HG03342 (cell line): ENCODE data around the gene TMEM132A.
A peak's percentile ranks its signal among the peaks of the same experiment; 100 is the strongest.
"Not testable (repeated sequence)": the region's sequence is repeated elsewhere in the genome, so short reads cannot be mapped to it uniquely, and the experiment has no call there.

Source experiments
- ATAC-seq: cut with Tn5 transposase; IDR thresholded peaks from one replicate; pipeline ENCODE4 v1.9.1; 2021; ENCODE audit warnings: mild to moderate bottlenecking, moderate library complexity; ENCODE audit not compliant: unreplicated experiment

Gene TMEM132A

GRCh38 chr11:60953781-60954180, 29.5 kb downstream of the TMEM132A start:
- no peak for ATAC-seq

GRCh38 chr11:60954421-60954820, 30.2 kb downstream of the TMEM132A start:
- ATAC-seq: no peak

- no peak for ATAC-seq
Measured at GRCh38 chr11:60955571-60955970, 31.3 kb downstream of the TMEM132A start.

- no peak for ATAC-seq
Measured at GRCh38 chr11:60957188-60957587, 32.9 kb downstream of the TMEM132A start.

GRCh38 chr11:60959431-60959830, 35.2 kb downstream of the TMEM132A start:
- no peak for ATAC-seq

GRCh38 chr11:60960405-60960804, 36.1 kb downstream of the TMEM132A start:
- ATAC-seq: no peak

GRCh38 chr11:60964801-60965200, 40.5 kb downstream of the TMEM132A start:
- no peak for ATAC-seq

GRCh38 chr11:60966890-60967289, 42.6 kb downstream of the TMEM132A start:
- ATAC-seq: no peak

- ATAC-seq: no peak
Measured at GRCh38 chr11:60968223-60968622, 44.0 kb downstream of the TMEM132A start.

- peak; percentile 66 for ATAC-seq
Measured at GRCh38 chr11:60970369-60970774, 46.1 kb downstream of the TMEM132A start.

- no peak for ATAC-seq
Measured at GRCh38 chr11:60970890-60971289, 46.6 kb downstream of the TMEM132A start.

GRCh38 chr11:60971520-60971919, 47.3 kb downstream of the TMEM132A start, which contains the start of gene CD6:
Gene CD6, plus strand, starts transcription at chr11:60971680. Its CDS starts 186 bp downstream, at chr11:60971866.
- no peak for ATAC-seq

GRCh38 chr11:60972182-60973030, 48.1 kb downstream of the TMEM132A start:
- no peak for ATAC-seq

GRCh38 chr11:60973699-60974098, 49.4 kb downstream of the TMEM132A start:
- no peak for ATAC-seq

GRCh38 chr11:60974316-60974715, 50.1 kb downstream of the TMEM132A start:
- ATAC-seq: not testable (repeated sequence)

- ATAC-seq: no peak
Measured at GRCh38 chr11:60974726-60975125, 50.5 kb downstream of the TMEM132A start.

GRCh38 chr11:60977224-60977623, 53.0 kb downstream of the TMEM132A start:
- ATAC-seq: no peak

- no peak for ATAC-seq
Measured at GRCh38 chr11:60977836-60978235, 53.6 kb downstream of the TMEM132A start.

- ATAC-seq: no peak
Measured at GRCh38 chr11:60978546-60979380, 54.5 kb downstream of the TMEM132A start.

GRCh38 chr11:60981515-60981914, 57.3 kb downstream of the TMEM132A start:
- ATAC-seq: no peak

- no peak for ATAC-seq
Measured at GRCh38 chr11:60982184-60982583, 57.9 kb downstream of the TMEM132A start.

- no peak for ATAC-seq
Measured at GRCh38 chr11:60984149-60984548, 59.9 kb downstream of the TMEM132A start.
